T-helper 1 cell (primary cell): ENCODE measurements around the gene ZNF366.

Experiments used
- DNase-seq, 5 donors: peaks; one replicate each; pipeline ENCODE4 v3.0.0-alpha.2; 2012 to 2020

Gene ZNF366

GRCh38 chr5:72402381-72402890, 104.8 kb downstream of the ZNF366 start:
- no peak for DNase-seq

- DNase-seq, result no peak
Measured at GRCh38 chr5:72400950-72401349, 106.3 kb downstream of the ZNF366 start.

- DNase-seq, result no peak
Measured at GRCh38 chr5:72397836-72398235, 109.4 kb downstream of the ZNF366 start.

- no peak for DNase-seq
Measured at GRCh38 chr5:72394688-72395087, 112.5 kb downstream of the ZNF366 start.

GRCh38 chr5:72393052-72393451, 114.2 kb downstream of the ZNF366 start:
- DNase-seq, result no peak
